Activated CD8-positive, alpha-beta memory T cell treated with anti-CD3 and anti-CD28 coated beads, Interleukin-2, amount 50 U/mL, for 48 hours (primary cell): ENCODE measurements around the gene TMOD1.

Experiments
- DNase-seq: peaks from one replicate; pipeline ENCODE4 v3.0.0-alpha.2; 2020

The TMOD1 gene

GRCh38 chr9:97551308-97551707 is 49.8 kb downstream of the TMOD1 start:
- DNase-seq, result no peak

GRCh38 chr9:97553141-97553540 is 51.7 kb downstream of the TMOD1 start:
- no peak for DNase-seq

GRCh38 chr9:97553841-97554240 is 52.4 kb downstream of the TMOD1 start:
- no peak for DNase-seq

- DNase-seq, result no peak
These were observed 53.2 kb downstream of the TMOD1 start for GRCh38 chr9:97554566-97555075.

- DNase-seq, result no peak
These were observed 53.7 kb downstream of the TMOD1 start for GRCh38 chr9:97555164-97555563.

- no peak for DNase-seq
These were observed 54.7 kb downstream of the TMOD1 start for GRCh38 chr9:97556036-97556720.

- DNase-seq, result no peak
These were observed 55.5 kb downstream of the TMOD1 start for GRCh38 chr9:97556721-97557605.

GRCh38 chr9:97557606-97558095 is 56.2 kb downstream of the TMOD1 start:
- DNase-seq, result no peak

- no peak for DNase-seq
These were observed 57.2 kb downstream of the TMOD1 start for GRCh38 chr9:97558701-97559101.

GRCh38 chr9:97559111-97559514 is 57.6 kb downstream of the TMOD1 start:
- no peak for DNase-seq

GRCh38 chr9:97560154-97560553 is 58.7 kb downstream of the TMOD1 start:
- no peak for DNase-seq

- no peak for DNase-seq
These were observed 59.4 kb downstream of the TMOD1 start for GRCh38 chr9:97560851-97561250.

GRCh38 chr9:97561501-97561900 is 60.0 kb downstream of the TMOD1 start:
- DNase-seq, result no peak

GRCh38 chr9:97562542-97562941 is 61.1 kb downstream of the TMOD1 start:
- no peak for DNase-seq

- peak; percentile 10 for DNase-seq
These were observed 62.1 kb downstream of the TMOD1 start for GRCh38 chr9:97563458-97564135.

- peak; percentile 15 for DNase-seq
These were observed 63.1 kb downstream of the TMOD1 start for GRCh38 chr9:97564291-97565175.

GRCh38 chr9:97565262-97565661 is 63.8 kb downstream of the TMOD1 start:
- no peak for DNase-seq

- peak; percentile 32 for DNase-seq
These were observed 65.9 kb downstream of the TMOD1 start for GRCh38 chr9:97567182-97567893.

GRCh38 chr9:97567894-97568202 is 66.4 kb downstream of the TMOD1 start:
- peak; percentile 41 for DNase-seq

- peak; percentile 30 for DNase-seq
These were observed 67.2 kb downstream of the TMOD1 start for GRCh38 chr9:97568461-97569275.

GRCh38 chr9:97570899-97571298 is 69.4 kb downstream of the TMOD1 start:
- peak; percentile 29 for DNase-seq
